HPDE6-E6E7 (cell line): ENCODE data around the gene PLPP6.
"Not testable (repeated sequence)": the region's sequence is repeated elsewhere in the genome, so short reads cannot be mapped to it uniquely, and the experiment has no call there.

Experiments used
- DNase-seq: peaks from one replicate; pipeline ENCODE4 v3.0.0; 2011; ENCODE audit warnings: missing footprints; ENCODE audit errors: extremely low spot score

Gene PLPP6

GRCh38 chr9:4662108-4662988, at the start of gene PLPP6:
Gene PLPP6, plus strand, starts transcription at chr9:4662294. Its CDS starts 82 bp downstream, at chr9:4662376.
- peak; percentile 91 for DNase-seq

GRCh38 chr9:4614627-4615026, 47.5 kb upstream of the PLPP6 start:
- DNase-seq, result no peak

GRCh38 chr9:4615251-4615650, 46.8 kb upstream of the PLPP6 start:
- no peak for DNase-seq

GRCh38 chr9:4615778-4616177, 46.3 kb upstream of the PLPP6 start:
- no peak for DNase-seq

- DNase-seq, result no peak
These were observed 44.3 kb upstream of the PLPP6 start for GRCh38 chr9:4617752-4618151.

- no peak for DNase-seq
These were observed 43.4 kb upstream of the PLPP6 start for GRCh38 chr9:4618700-4619099.

GRCh38 chr9:4620057-4620765, 41.9 kb upstream of the PLPP6 start:
- no peak for DNase-seq

- DNase-seq, result no peak
These were observed 41.1 kb upstream of the PLPP6 start for GRCh38 chr9:4620881-4621555.

GRCh38 chr9:4622016-4622415, 40.1 kb upstream of the PLPP6 start:
- no peak for DNase-seq

- DNase-seq, result no peak
These were observed 31.3 kb upstream of the PLPP6 start for GRCh38 chr9:4630836-4631235.

GRCh38 chr9:4638968-4639367, 23.1 kb upstream of the PLPP6 start:
- no peak for DNase-seq

- no peak for DNase-seq
These were observed 22.7 kb upstream of the PLPP6 start for GRCh38 chr9:4639420-4639819.

- DNase-seq, result no peak
These were observed 22.1 kb upstream of the PLPP6 start for GRCh38 chr9:4640027-4640426.

- no peak for DNase-seq
These were observed 19.7 kb upstream of the PLPP6 start for GRCh38 chr9:4642351-4642750.

- no peak for DNase-seq
These were observed 8.0 kb upstream of the PLPP6 start for GRCh38 chr9:4654084-4654483.

GRCh38 chr9:4654538-4654937, 7.6 kb upstream of the PLPP6 start:
- no peak for DNase-seq

- not testable (repeated sequence) for DNase-seq
These were observed 5.9 kb upstream of the PLPP6 start for GRCh38 chr9:4656196-4656595.

- no peak for DNase-seq
These were observed 5.5 kb upstream of the PLPP6 start for GRCh38 chr9:4656621-4657020.

- no peak for DNase-seq
These were observed 4.5 kb upstream of the PLPP6 start for GRCh38 chr9:4657426-4658159.

- DNase-seq, result not testable (repeated sequence)
These were observed 1.4 kb upstream of the PLPP6 start for GRCh38 chr9:4660665-4661064.

- DNase-seq, result no peak
These were observed 929 bp upstream of the PLPP6 start for GRCh38 chr9:4661165-4661564.

- DNase-seq, result no peak
These were observed 483 bp upstream of the PLPP6 start for GRCh38 chr9:4661611-4662010.
